ENCODE data around the gene FARP2.

GRCh38 chr2:241479026-241479898 is 123.2 kb downstream of the FARP2 start:
- TF ChIP-seq CTCF (IDR thresholded peaks at IDR 0.05) (no peak), POLR2AphosphoS5 (IDR thresholded peaks at IDR 0.05) (no peak)
